OCI-LY1 (cell line): ENCODE measurements around the gene PTPRG.

Experiments used
- EZH2 ChIP-seq: fragments of 200-600 bp; sonication (generic), shearing (Covaris generic); IDR thresholded peaks from 2 replicates; pipeline ENCODE4 v1.8.0; 2017; ENCODE audit warnings: borderline replicate concordance, mixed run types, mild to moderate bottlenecking, antibody characterized with exemption, low read length, moderate library complexity, mixed read lengths
- TF ChIP-seq, protein P1 (sequence below): fragments of 200-600 bp; sonication (generic), shearing (Covaris generic); IDR thresholded peaks from 2 replicates; pipeline ENCODE4 v1.5.1; 2017; ENCODE audit warnings: mild to moderate bottlenecking, antibody characterized with exemption, low read length, moderate library complexity, mixed read lengths

DNA sequence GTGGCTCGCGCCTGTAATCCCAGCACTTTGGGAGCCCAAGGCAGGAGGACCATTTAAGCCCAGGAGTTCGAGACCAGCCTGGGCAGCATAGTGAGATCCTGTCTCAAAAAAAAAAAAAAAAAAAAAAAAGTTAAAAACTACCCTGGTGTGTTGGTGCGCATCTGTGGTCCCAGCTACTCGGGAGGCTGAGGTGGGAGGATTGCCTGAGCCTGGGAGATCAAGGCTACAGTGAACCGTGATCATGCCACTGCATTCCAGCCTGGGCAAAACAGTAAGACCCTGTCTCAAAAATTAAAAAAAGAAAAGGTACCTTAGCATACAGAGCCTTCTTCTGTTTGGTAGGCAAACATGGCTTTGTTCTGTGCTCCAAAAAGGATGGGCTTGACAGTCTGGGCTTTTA is 57.5 kb downstream of the PTPRG start:
- TF ChIP-seq, protein P1, sequence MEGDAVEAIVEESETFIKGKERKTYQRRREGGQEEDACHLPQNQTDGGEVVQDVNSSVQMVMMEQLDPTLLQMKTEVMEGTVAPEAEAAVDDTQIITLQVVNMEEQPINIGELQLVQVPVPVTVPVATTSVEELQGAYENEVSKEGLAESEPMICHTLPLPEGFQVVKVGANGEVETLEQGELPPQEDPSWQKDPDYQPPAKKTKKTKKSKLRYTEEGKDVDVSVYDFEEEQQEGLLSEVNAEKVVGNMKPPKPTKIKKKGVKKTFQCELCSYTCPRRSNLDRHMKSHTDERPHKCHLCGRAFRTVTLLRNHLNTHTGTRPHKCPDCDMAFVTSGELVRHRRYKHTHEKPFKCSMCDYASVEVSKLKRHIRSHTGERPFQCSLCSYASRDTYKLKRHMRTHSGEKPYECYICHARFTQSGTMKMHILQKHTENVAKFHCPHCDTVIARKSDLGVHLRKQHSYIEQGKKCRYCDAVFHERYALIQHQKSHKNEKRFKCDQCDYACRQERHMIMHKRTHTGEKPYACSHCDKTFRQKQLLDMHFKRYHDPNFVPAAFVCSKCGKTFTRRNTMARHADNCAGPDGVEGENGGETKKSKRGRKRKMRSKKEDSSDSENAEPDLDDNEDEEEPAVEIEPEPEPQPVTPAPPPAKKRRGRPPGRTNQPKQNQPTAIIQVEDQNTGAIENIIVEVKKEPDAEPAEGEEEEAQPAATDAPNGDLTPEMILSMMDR: no peak
- no peak for TF ChIP-seq EZH2
